ENCODE measurements around the gene GMDS. TPM values are rescaled to one million over a fixed set of nuclear protein-coding genes. Genes with fewer than 3 reads are reported as not detected.

Gene GMDS
- total and polyA plus RNA-seq, 2 of the 8 experiments (the other 6 are each of a cell fraction or from before 2014, with no cell fraction given): 16.8 to 50.0 TPM

DNA sequence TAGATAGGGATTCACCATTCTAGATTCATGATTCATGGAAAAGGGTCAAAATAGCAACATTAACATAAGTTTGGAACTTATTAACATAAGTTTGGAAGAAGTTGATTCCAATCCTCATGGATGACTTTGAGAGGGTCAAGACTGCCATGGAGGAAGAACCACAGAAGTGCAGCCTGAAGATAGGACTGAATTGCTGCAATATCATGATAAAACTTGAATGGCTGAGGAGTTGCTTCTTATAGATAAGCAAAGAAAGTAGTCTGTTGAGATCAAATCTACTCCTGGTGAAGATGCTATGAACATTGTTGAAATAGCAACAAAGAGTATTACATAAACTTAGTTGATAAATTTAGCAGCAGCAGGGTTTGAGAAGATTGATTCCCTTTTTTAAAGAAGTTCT, 62.2 kb downstream of the GMDS start:
- Histone ChIP-seq H3K56ac (replicated peaks; ENCODE audit: insufficient read length, low read depth, low read length) (no peak overlapping the region), H4K8ac (ENCODE audit: extremely low read depth, insufficient read depth, low read length) (no peak overlapping the region), H3K4me1 (replicated peaks in 1 of 4; ENCODE audit: control insufficient read depth in 3 of 4, insufficient read depth in 4 of 4, low read length in 3 of 4) (no peaks in the 10 kb centered on the region), H3K79me2 (ENCODE audit: control insufficient read depth in 1 of 2, insufficient read depth in 2 of 2, low read length in 2 of 2) (peaks cover 0 to 10% of the 10 kb centered on the region in 2 experiments; a peak in 1 of 4 replicates), H3K23me2 (ENCODE audit: low read depth, low read length) (no peaks in the 10 kb centered on the region; the same call in 1 of the 2 replicates), H2BK12ac (ENCODE audit: low read depth, low read length) (no peak overlapping the region), H2BK120ac (replicated peaks; ENCODE audit: low read depth, low read length) (no peak overlapping the region), H3K4me3 (ENCODE audit: extremely low read depth in 1 of 4, insufficient read depth in 2 of 4, low read depth in 3 of 4, low read length in 4 of 4) (no peak overlapping the region), H2BK5ac (ENCODE audit: low read depth, low read length) (no peak overlapping the region), H2BK15ac (ENCODE audit: low read length) (no peak overlapping the region), H3K4me2 (ENCODE audit: insufficient read depth in 1 of 2, low read depth in 2 of 2, low read length in 2 of 2) (no peak overlapping the region), H3K9me3 (ENCODE audit: insufficient read depth in 2 of 2, low read depth in 1 of 2, low read length in 1 of 2) (no peaks in the 10 kb centered on the region), H3K79me1 (ENCODE audit: low read depth, low read length) (peaks cover 2% of the 10 kb centered on the region; the same call in 1 of the 2 replicates), H2BK20ac (ENCODE audit: low read length) (no peak overlapping the region), H3K9ac (replicated peaks in 1 of 4; ENCODE audit: extremely low read depth in 1 of 4, low read depth in 3 of 4, low read length in 3 of 4) (no peak overlapping the region), H3K27me3 (replicated peaks in 1 of 4; ENCODE audit: control insufficient read depth in 3 of 4, extremely low read depth in 1 of 4, insufficient read depth in 3 of 4, low read length in 3 of 4) (no peaks in the 10 kb centered on the region), H2AFZ (ENCODE audit: low read length) (no peak overlapping the region), H4K20me1 (replicated peaks in 1 of 2; ENCODE audit: control insufficient read depth in 1 of 2, insufficient read depth in 2 of 2, low read length in 2 of 2) (no peaks in the 10 kb centered on the region), H3K18ac (ENCODE audit: extremely low read depth, low read length) (no peak overlapping the region), H3K27ac (ENCODE audit: low read depth, low read length) (no peak overlapping the region), H3K14ac (ENCODE audit: insufficient read length) (no peak overlapping the region), H3K4ac (replicated peaks; ENCODE audit: insufficient read length, low read depth, low read length) (no peak overlapping the region), H2AK5ac (ENCODE audit: low read depth, low read length) (no peak overlapping the region), H4K91ac (replicated peaks; ENCODE audit: insufficient read length, low read length) (no peak overlapping the region), H3K23ac (ENCODE audit: insufficient read length) (no peak overlapping the region), H4K5ac (ENCODE audit: insufficient read length, low read depth, low read length) (no peak overlapping the region), H3K36me3 (ENCODE audit: control insufficient read depth in 2 of 4, insufficient read depth in 4 of 4, low read length in 3 of 4) (no peaks in the 10 kb centered on the region)
- FAIRE-seq (no peak), DNase-seq (ENCODE audit: low read depth in 1 of 2, low spot score in 2 of 2) (no peak)
- ChIA-PET CTCF (ENCODE audit: partially characterized antibody) (interaction anchor here (0.7 to 1.3 kb wide), 2 partner anchors 11 to 23 kb away, joined by 3 read pairs; no protein-coding TSS in a partner anchor), POLR2A (ENCODE audit: partially characterized antibody) (no interaction called here)
- TF ChIP-seq RFX5 (IDR thresholded peaks at IDR 0.05; ENCODE audit: borderline replicate concordance, low read depth, low read length): no peak
- no peak for TF ChIP-seq EP300 (IDR thresholded peaks at IDR 0.05; ENCODE audit: borderline replicate concordance in 1 of 2, low read depth in 2 of 2, low read length in 2 of 2)
- no peak for TF ChIP-seq EZH2 (IDR thresholded peaks at IDR 0.05; ENCODE audit: low read depth, low read length, severe bottlenecking)
- TF ChIP-seq POLR2AphosphoS5 (IDR thresholded peaks at IDR 0.05; ENCODE audit: low read depth, low read length): no peak
- no peak for TF ChIP-seq CEBPB (IDR thresholded peaks at IDR 0.05; ENCODE audit: low read depth, low read length)
- no peak for TF ChIP-seq RXRA (IDR thresholded peaks at IDR 0.05; ENCODE audit: insufficient read depth, low read depth, low read length)
- TF ChIP-seq CTBP2 (IDR thresholded peaks at IDR 0.05; ENCODE audit: borderline replicate concordance, insufficient read depth, insufficient read length, low read length): no peak
- TF ChIP-seq KDM5A (IDR thresholded peaks at IDR 0.05; ENCODE audit: low read length): no peak
- TF ChIP-seq, protein P1, sequence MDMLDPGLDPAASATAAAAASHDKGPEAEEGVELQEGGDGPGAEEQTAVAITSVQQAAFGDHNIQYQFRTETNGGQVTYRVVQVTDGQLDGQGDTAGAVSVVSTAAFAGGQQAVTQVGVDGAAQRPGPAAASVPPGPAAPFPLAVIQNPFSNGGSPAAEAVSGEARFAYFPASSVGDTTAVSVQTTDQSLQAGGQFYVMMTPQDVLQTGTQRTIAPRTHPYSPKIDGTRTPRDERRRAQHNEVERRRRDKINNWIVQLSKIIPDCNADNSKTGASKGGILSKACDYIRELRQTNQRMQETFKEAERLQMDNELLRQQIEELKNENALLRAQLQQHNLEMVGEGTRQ (IDR thresholded peaks at IDR 0.05; ENCODE audit: low read length): no peak
- no peak for TF ChIP-seq SIN3A (conservative IDR thresholded peaks at IDR 0.05 in 1 of 2, IDR thresholded peaks at IDR 0.05 in 1 of 2; ENCODE audit: low read depth in 1 of 2, low read length in 2 of 2)
- TF ChIP-seq, protein P2, sequence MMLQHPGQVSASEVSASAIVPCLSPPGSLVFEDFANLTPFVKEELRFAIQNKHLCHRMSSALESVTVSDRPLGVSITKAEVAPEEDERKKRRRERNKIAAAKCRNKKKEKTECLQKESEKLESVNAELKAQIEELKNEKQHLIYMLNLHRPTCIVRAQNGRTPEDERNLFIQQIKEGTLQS (IDR thresholded peaks at IDR 0.05; ENCODE audit: insufficient read depth, low read depth, low read length): no peak
- no peak for TF ChIP-seq PHF8 (conservative IDR thresholded peaks at IDR 0.05; ENCODE audit: low read depth, low read length)
- TF ChIP-seq TEAD4 (IDR thresholded peaks at IDR 0.05; ENCODE audit: low read depth, low read length): no peak
